GM19328 (cell line): ENCODE results near the gene MMP24.
"Not testable (repeated sequence)": the region's sequence is repeated elsewhere in the genome, so short reads cannot be mapped to it uniquely, and the experiment has no call there.

Experiments
- ATAC-seq: cut with Tn5 transposase; IDR thresholded peaks from one replicate; pipeline ENCODE4 v1.9.1; 2021; ENCODE audit warnings: mild to moderate bottlenecking, moderate library complexity; ENCODE audit not compliant: unreplicated experiment

MMP24 gene

DNA sequence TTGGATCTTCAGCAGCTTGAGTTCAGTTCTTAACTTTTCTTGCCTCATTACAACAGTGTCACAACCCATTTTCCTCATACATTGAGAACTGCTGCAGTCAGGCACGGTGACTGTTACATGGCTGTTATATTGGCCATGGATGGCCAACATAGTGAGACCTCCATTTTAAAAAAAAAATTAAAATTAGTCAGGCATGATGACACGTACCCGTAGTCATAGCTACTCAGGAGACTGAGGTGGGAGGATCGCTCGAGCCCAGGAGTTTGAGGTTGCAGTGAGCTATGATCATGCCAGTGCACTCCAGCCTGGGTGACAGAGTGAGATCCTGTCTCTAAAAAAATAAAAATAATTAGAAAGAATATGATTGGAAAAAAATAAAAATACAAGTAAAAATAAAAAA is 9.9 kb upstream of the MMP24 start:
- no peak for ATAC-seq

DNA sequence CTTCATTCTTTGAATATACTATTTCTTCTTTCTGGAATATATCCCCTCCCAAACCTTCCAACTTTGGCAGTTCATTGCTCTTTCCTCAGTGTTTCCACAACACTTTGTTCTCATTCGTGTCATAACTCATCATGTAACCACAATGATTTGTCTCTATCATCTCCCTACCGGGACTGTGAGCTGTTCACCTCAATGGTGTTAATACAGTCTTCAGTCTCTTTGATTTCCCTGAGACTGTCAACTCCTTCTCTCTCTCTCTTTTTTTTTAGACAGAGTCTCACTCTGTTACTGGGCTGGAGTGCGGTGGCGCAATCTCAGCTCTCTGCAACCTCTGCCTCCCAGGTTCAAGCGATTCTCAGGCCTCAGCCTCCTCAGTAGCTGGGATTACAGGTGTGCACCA is 2.5 kb upstream of the MMP24 start:
- no peak for ATAC-seq

DNA sequence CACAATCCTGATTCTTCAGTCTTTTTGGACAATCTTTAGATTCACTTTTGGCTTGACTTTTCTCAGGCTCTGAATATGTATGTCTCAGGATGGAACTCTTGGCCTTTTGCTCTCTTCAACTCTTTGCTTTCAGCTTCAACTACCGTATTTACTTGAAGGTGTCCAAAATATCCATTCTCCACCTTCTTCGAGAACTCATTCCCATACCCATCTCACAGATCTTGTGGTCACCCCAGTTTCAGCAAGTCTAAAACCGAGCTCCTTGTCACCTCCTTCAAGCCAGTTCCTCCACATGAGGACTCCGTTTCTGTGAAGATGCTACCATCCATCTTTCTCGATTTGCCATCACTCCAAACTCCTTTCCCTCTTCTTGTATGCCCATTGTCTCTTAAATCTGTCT is 2.0 kb upstream of the MMP24 start:
- no peak for ATAC-seq

- no peak for ATAC-seq
Measured at GRCh38 chr20:35225319-35226125, 968 bp upstream of the MMP24 start.

DNA sequence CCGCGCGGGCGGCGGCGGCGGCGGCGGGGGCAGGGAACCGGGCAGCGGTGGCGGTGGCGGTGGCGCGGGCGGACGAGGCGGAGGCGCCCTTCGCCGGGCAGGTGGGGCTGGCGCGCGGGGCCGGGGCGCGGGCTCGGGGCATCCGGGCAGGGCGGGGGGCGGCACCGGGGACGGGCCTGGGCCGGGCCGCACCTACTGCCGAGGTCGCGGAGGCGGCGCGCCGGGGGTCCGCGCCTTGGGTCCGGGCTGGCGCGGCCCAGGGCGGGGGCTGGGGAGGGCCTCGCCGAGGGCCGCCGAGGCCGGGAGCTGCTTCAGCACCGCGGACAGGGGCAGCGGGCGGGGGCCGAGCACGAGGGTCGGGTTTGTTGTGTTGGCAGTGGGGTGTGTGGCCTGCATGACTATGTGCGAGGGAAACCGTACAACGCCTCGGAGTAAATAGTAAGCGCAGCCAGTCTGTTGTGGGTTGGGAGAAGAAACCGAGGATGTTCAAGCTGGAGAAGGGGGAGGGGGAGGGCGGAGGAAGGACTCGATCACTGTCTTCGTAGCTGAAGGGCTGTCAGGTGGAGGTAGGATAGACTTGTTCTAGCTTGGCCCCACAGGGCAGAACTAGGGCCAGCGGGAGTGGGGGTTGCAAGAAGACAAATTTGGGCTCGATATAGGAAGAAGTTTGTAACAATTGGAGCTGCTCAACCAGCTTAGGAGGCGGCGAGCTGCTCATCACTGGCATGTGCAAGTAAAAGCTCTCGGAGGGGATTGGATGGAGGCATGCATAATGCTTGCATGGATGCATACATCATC is 593 bp downstream of the MMP24 start:
- no peak for ATAC-seq

GRCh38 chr20:35232575-35232974 is 6.1 kb downstream of the MMP24 start:
- no peak for ATAC-seq

DNA sequence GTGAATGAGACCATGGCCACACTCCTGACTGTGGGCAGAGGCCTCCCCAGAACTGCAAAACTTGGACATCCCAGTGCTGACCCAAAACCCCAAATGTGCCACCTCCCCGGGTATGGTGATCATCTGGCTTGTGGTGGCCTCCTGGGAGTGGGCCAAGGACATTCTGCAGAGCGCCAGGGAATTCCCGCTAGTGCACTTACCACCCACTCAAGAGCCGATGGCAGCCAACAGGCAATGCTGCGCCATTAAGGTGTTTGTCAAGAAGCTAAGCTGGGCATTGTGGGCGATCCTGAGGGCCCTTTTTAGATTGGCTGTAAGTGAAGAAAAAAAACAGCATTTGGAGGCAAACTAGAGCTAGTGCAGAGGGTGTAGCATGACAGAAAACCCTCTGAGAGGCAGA is 9.4 kb downstream of the MMP24 start:
- ATAC-seq, result no peak

- ATAC-seq, result no peak
Measured at GRCh38 chr20:35237486-35237885, 11.0 kb downstream of the MMP24 start.

DNA sequence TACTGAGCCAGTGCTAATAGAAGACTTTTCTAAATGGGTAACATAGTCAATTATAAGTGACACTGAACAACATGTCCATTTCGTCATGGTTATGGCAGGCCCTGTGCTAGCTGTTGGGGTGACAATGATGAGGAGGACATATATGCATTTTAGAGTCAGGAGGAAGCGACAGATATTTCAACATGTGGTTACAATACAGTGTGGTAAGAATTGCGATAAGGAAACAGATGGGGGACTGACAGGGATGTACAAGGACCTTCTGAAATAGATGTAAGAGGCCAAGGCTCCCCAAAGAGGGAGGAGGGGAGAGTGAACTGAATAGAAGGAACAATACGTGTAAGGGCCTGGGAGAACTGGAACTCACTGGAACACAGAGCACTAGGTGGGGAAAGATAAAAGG is 11.7 kb downstream of the MMP24 start:
- ATAC-seq, result no peak

GRCh38 chr20:35238735-35239134 is 12.2 kb downstream of the MMP24 start:
- no peak for ATAC-seq

- ATAC-seq, result no peak
Measured at GRCh38 chr20:35240083-35240810, 13.8 kb downstream of the MMP24 start.

DNA sequence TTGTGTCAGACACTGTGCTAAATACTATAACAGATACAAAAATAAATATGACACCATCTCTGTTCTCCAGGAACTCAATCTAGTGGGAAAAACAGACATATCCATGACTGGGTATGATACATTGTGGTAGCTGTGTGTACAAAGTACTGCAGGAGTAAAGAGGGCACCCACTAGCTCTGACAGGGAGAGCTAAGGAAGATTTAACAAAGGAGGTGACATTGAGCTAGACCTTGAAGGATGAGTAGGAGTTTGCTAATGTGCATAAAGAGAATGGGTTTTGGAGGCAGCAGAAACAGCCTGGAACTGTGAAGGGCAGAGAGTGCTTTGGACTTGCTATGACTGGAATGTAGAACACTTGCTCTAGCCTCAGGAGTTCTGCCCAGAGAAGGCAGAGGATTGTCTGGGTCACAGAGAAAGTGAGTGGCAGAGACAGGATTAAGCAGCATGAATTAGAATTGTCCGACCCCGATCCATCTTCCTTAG is 14.4 kb downstream of the MMP24 start:
- no peak for ATAC-seq

DNA sequence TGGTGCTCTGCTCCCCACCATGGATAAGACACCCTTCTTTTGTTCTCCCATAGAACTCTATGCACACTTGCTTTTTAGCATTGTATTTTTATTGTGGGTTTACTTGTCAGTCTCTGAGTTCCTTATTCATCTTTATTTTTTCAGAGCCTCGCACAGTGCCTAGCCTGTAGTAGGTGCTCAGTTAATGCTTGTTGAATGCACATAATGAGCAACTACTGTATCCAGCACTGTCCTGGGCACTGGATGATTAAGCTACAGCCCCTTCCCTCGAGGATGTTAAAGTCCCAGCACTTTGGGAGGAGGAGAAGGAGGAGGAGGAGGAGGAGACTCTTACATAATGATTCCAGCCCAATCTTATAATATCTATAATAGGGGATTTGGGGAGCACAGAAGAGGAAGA is 16.8 kb downstream of the MMP24 start:
- no peak for ATAC-seq

DNA sequence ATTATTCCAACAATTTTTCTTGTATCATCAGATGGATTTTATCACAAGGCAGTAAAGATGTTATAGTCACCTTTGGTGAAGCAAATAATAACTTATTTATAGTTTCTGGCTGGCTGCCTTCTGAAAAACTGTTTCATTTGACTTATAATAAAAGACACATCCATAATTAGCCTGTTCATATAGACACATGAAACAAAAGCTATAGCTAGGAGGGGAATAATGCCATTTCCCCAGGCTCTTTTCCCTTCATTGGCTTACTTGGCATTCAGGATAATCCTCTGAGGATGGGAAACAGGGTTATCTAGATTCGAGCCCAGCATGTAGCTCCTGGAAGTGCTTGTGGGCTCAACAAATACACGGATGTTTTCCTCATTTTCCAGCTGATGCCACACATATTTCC is 17.5 kb downstream of the MMP24 start:
- no peak for ATAC-seq

DNA sequence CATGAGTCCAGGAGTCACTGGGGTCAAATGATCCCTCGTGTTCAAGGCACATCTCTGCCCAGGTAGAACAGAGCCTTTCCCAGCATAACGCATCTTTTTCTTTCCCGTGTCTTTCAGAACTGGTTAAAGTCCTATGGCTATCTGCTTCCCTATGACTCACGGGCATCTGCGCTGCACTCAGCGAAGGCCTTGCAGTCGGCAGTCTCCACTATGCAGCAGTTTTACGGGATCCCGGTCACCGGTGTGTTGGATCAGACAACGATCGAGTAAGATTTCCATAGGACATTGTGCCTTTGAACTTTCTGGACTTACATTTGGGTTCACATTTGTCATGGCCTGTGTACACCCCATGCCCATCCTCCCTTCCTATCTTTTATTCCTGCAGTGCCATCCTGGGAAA is 20.2 kb downstream of the MMP24 start:
- no peak for ATAC-seq

DNA sequence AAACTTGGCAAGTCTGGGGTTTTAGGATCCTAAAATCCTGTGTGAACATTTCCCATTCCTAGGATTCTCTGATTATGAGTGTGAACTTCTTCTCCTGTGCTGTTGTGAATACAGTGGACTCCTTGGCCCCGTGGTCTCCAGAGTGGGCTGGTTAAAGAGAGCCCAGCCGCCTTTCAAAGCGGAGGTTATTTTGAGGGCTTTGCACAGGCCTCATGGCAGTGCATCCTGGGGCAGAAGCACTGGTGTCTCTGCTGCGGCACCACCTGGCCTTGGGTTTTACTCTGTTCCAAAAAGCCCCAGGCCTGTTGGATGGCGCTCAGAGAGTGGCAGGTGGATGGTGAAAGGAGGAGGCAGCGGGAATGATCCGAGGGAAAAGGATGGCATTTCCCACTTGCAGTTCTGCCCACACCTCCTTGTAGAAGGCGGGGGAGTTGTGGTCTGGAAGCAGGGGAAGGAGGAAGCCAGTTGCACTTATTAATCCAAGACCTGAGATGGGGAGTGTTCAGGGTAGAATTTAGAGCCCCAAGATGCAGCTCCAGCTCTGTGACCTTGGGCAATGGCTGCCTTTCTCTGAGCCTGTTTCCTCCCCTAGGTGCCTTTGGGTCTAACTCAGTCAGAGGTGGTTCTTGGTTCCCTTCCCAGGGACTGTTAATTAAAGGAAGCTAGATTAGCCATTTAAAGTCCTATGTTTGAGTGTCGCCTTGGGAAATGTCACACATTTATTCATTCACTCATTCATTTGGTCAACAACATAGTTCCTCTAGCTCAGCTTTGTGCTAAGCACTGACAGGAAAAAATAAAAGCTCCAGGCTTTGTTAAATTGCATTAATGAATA is 22.4 kb downstream of the MMP24 start:
- no peak for ATAC-seq

- ATAC-seq, result no peak
Measured at GRCh38 chr20:35251613-35251940, 25.1 kb downstream of the MMP24 start.

- ATAC-seq, result no peak
Measured at GRCh38 chr20:35252037-35252461, 25.6 kb downstream of the MMP24 start.

DNA sequence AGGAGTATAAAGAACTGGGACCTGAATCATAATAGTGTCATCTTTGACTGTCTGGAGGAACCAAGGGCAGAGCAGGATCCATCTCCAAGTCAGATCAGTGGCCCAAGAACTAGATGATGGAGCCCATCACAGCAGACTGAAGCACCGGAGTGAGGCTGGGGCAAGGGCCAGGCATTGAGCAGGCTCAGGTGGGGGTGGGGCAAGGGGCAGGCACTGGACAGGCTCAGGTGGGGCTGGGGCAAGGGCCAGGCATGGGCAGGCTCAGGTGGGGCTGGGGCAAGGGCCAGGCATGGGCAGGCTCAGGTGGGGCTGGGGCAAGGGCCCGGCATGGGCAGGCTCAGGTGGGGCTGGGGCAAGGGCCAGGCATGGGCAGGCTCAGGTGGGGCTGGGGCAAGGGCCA is 26.1 kb downstream of the MMP24 start:
- ATAC-seq, result not testable (repeated sequence)

DNA sequence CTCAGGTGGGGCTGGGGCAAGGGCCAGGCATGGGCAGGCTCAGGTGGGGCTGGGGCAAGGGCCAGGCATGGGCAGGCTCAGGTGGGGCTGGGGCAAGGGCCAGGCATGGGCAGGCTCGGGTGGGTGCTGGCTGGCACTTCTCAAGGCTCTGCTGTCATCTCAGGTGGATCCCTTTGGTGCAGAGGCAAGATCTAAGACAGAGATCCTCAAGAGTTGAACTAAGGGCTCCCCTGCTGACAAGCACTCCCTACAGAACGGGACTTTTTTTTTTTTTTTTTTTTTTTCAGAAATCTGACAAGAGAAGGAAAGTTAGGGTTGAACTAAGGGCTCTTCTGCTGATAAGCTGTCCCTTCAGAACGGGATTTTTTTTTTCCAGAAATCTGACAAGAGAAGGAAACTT is 26.5 kb downstream of the MMP24 start:
- no peak for ATAC-seq
